BE2C (cell line): Measurements from ENCODE around the gene RBM23.
A peak's percentile ranks its signal among the peaks of the same experiment; 100 is the strongest.

Source experiments
- DNase-seq: peaks from one replicate; pipeline ENCODE4 v3.0.0-alpha.2; 2020
- H3K27me3 ChIP-seq: fragments of 250-450 bp; sonication (Bioruptor Pico); 2 replicates; pipeline ENCODE4 v1.5.1; 2020; ENCODE audit warnings: mild to moderate bottlenecking
- H3K36me3 ChIP-seq: fragments of 250-450 bp; sonication (Bioruptor Pico); 2 replicates; pipeline ENCODE4 v1.5.1; 2020; ENCODE audit warnings: mild to moderate bottlenecking
- H3K4me1 ChIP-seq: fragments of 250-450 bp; sonication (Bioruptor Pico); 2 replicates; pipeline ENCODE4 v1.5.1; 2020
- H3K4me3 ChIP-seq: 2 replicates; pipeline ENCODE4 v1.5.1; 2011; ENCODE audit warnings: low read depth, low read length
- H3K9me3 ChIP-seq: fragments of 250-450 bp; sonication (Bioruptor Pico); 2 replicates; pipeline ENCODE4 v1.5.1; 2020
- CTCF ChIP-seq: IDR thresholded peaks from 2 replicates; pipeline ENCODE4 v1.5.1; 2012; ENCODE audit warnings: mild to moderate bottlenecking, low read depth, low read length

Gene RBM23

GRCh38 chr14:22885975-22886374 lies 33.0 kb downstream of the RBM23 start:
- Histone ChIP-seq H3K9me3 (no peaks in the 10 kb centered on the region), H3K36me3 (no peaks in the 10 kb centered on the region), H3K4me1 (peaks cover 7% of the 10 kb centered on the region), H3K27me3 (no peaks in the 10 kb centered on the region), H3K4me3 (peak overlapping the region; percentile 65)
- no peak for DNase-seq
- TF ChIP-seq CTCF, result no peak

- no peaks in the 10 kb centered on the region for H3K27me3 ChIP-seq
- H3K4me1 ChIP-seq, result peaks cover 7% of the 10 kb centered on the region
- TF ChIP-seq CTCF, result no peak
- no peak for DNase-seq
- H3K4me3 ChIP-seq, result no peak overlapping the region
- no peaks in the 10 kb centered on the region for H3K9me3 ChIP-seq
- no peaks in the 10 kb centered on the region for H3K36me3 ChIP-seq
Observed at GRCh38 chr14:22884738-22885523, 34.0 kb downstream of the RBM23 start.

- no peak for DNase-seq
- H3K4me1 ChIP-seq, result peaks cover 7% of the 10 kb centered on the region
- no peak for TF ChIP-seq CTCF
- no peaks in the 10 kb centered on the region for H3K9me3 ChIP-seq
- H3K36me3 ChIP-seq, result no peaks in the 10 kb centered on the region
- H3K4me3 ChIP-seq, result no peak overlapping the region
- H3K27me3 ChIP-seq, result no peaks in the 10 kb centered on the region
Observed at GRCh38 chr14:22884076-22884737, 34.7 kb downstream of the RBM23 start.

GRCh38 chr14:22883173-22883976 lies 35.6 kb downstream of the RBM23 start, which contains the start of gene REM2:
Gene REM2, plus strand, starts transcription at chr14:22883222. Its CDS starts 66 bp downstream, at chr14:22883288.
- DNase-seq, result peak; percentile 40
- H3K36me3 ChIP-seq, result no peaks in the 10 kb centered on the region
- peaks cover 7% of the 10 kb centered on the region for H3K4me1 ChIP-seq
- H3K4me3 ChIP-seq, result no peak within 1 kb of the TSS
- H3K9me3 ChIP-seq, result no peaks in the 10 kb centered on the region
- H3K27me3 ChIP-seq, result no peaks in the 10 kb centered on the region
- no peak for TF ChIP-seq CTCF

GRCh38 chr14:22882529-22883172 lies 36.3 kb downstream of the RBM23 start:
- DNase-seq, result no peak
- TF ChIP-seq CTCF, result no peak
- no peak overlapping the region for H3K4me3 ChIP-seq
- H3K27me3 ChIP-seq, result no peaks in the 10 kb centered on the region
- peaks cover 7% of the 10 kb centered on the region for H3K4me1 ChIP-seq
- no peaks in the 10 kb centered on the region for H3K9me3 ChIP-seq
- no peaks in the 10 kb centered on the region for H3K36me3 ChIP-seq
